MM.1S (cell line): Measurements from ENCODE around the gene EVI5L.

Experiments used
- CTCF ChIP-seq: fragments of 300-600 bp; sonication (generic); IDR thresholded peaks from 2 replicates; pipeline ENCODE4 v1.5.1; 2016; ENCODE audit warnings: antibody characterized with exemption, low read length, mixed read lengths
- EZH2 ChIP-seq: fragments of 300-600 bp; sonication (generic); optimal IDR thresholded peaks from 2 replicates; pipeline ENCODE3; 2017; ENCODE audit warnings: low read depth, mild to moderate bottlenecking, antibody characterized with exemption, low read length, mixed read lengths

- TF ChIP-seq CTCF (no peak), EZH2 (no peak)
Measured at GRCh38 chr19:7856109-7856591, 26.1 kb downstream of the EVI5L start.
